GM19324 (cell line): ENCODE results near the gene CX3CL1.

ENCODE experiments used
- ATAC-seq: cut with Tn5 transposase; IDR thresholded peaks from one replicate; pipeline ENCODE4 v1.9.1; 2021; ENCODE audit warnings: mild to moderate bottlenecking, moderate library complexity; ENCODE audit not compliant: unreplicated experiment, low FRiP score

Gene CX3CL1

DNA sequence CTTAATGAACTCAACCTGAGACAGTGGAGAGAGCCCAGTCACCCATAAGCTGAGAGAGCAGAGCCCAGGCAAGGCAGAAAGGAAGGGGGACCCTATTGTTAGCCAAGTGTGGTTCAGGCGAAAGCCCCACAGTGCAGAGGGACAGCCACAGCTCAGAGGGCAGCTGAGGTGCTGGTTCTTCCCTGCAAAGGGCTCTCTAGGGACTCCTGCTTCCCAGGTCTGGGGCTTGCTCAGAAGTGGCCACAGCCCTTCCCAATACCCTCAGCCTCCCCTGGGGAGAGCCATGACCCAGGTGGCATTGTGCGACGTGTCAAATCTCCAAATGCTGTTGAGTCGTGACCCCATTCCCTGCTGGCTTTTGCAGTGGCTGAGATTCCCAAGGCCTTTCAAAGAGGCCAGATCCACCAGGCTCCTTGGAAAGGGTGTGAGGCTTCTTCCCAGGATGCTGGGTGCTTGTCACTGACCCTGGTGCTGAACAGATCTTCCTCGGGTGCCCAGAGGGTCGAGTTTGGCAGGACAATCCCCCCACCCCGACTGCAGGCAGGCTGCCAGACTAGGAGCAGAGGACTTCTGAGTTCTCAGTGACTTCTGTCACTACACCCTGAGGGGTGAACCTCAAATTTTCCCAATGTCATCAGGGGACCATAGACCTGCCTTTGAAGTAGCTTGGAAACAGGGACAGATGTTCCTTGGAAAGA, 29.8 kb downstream of the CX3CL1 start:
- ATAC-seq: no peak

GRCh38 chr16:57403965-57404817, 31.9 kb downstream of the CX3CL1 start, which contains the start of gene CCL17:
Gene CCL17 (plus strand): TSS chr16:57404767. CDS start chr16:57413933, 9,166 bp downstream.
- no peak for ATAC-seq

DNA sequence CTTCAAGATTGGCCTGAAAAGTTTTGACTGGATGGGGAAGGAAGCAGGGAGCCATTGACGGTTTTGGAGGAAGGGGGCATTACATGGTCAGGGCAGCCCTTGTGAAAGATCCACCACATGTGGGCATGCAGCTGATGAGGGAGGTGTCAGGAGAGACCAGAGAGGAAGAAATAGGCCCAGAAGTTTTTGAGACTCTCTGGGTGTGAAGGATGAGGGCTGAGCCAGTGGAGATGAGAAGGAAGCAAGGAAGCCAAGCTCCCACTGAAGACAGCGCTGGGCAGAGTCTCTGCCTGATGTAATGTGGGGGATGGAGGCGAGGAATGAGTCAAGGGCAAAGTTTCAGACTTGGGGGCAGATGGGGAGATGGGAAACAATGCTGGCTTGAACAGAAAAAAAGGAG, 32.8 kb downstream of the CX3CL1 start:
- ATAC-seq: no peak

GRCh38 chr16:57406881-57407280, 34.6 kb downstream of the CX3CL1 start:
- no peak for ATAC-seq

DNA sequence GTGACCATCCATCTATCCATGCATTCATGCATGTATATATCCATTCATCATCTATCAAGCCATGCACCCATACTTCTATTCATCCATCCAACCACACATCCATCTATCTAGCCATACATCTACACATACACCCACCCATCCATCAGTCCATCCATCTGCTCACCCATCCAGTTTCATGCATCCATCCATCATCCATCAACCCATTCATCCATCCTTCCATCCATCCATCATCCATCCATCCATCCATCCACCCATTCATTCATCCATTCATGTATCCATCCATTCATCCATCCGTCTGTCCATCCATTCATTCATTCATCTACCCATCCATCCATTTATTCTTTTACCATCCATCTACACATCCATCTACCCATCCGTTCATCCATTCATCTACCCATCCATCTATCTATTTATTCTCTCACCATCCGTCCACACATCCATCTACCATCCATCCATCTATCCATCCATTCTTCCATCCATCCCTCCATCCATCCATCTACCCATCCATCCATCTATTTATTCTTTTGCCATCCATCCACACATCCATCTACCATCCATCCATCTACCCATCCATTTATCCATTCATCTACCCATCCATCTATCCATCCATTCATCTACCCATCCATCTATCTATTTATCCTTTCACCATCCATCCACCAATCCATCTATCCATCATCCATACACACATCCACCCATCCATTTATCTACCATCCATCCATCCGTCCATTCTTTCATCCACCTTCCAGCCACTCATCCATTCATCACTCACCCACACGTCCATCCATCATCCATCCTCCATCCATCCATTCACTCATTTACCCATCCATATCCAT, 35.4 kb downstream of the CX3CL1 start:
- ATAC-seq: no peak

DNA sequence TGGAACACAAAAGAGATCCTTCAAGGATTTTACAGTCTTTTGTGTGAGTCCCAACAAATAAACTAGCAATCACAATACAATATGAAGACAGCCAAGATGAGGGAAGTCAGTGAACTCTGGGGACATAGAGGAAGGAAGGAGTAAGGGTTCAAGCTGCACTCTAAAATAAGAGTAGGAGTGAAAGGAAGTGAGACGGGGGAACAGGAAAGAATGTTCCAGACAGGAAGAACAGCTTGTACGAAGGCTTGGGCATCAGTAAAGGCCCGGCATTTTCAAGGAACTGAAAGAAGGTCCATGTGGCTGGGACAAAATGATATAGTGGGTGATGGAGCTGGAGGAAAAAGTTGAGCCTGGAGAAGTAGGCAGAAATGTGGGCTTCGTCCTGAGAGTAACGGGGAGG, 36.8 kb downstream of the CX3CL1 start:
- ATAC-seq: no peak

DNA sequence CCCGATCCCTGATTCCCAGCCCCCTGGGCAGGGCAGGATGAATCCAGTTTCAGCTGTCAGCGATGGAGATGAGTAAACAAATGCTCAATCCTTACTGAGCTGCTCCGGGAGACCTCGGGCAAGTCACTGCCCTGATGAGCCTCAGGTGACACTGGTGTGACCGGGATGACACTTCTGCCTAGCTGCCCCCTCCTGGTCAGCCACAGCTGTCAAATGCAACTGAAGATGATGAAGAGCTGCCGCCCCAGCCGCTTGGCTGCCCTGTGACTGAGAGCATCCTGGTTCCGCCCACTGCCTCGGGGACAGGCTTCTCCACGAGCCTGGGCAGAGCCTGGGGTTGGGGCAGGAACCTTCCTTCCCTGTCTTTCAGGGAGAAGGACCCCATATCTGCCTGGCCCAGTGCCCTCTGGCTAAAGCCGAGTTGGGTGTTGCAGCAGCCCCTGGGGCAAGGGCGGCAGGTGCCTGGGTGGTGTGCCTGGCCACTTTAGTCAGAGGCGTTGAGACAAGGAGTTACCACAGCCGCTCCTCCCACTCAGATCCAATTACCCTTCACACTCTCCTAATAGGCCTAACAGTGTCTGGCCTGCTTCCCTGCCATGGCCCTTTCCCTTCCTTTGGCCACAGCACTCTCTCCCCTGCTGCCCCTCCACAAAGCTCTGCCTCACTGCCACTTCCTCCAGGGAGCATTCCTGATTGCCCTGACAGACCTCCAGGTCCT, 37.7 kb downstream of the CX3CL1 start:
- ATAC-seq: no peak

- ATAC-seq: no peak
Measured at GRCh38 chr16:57411362-57411976, 39.2 kb downstream of the CX3CL1 start.

GRCh38 chr16:57412584-57412983, 40.3 kb downstream of the CX3CL1 start:
- no peak for ATAC-seq

- peak; percentile 46 for ATAC-seq
Measured at GRCh38 chr16:57413301-57413730, 41.0 kb downstream of the CX3CL1 start.

DNA sequence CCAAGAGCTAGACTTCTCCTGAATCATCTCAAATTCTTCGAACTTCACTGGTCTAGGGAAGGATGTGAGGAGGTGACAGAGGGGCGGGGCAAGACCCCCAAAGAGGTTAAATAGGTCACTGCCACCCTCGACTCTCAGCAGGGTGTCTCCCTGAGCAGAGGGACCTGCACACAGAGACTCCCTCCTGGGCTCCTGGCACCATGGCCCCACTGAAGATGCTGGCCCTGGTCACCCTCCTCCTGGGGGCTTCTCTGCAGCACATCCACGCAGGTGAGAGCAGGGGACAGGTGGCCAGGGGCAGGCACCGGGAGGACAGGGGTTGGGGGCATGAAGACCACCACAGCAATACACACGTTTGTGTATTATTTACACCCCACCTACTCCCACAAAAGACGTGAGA, 41.4 kb downstream of the CX3CL1 start:
- ATAC-seq: no peak

DNA sequence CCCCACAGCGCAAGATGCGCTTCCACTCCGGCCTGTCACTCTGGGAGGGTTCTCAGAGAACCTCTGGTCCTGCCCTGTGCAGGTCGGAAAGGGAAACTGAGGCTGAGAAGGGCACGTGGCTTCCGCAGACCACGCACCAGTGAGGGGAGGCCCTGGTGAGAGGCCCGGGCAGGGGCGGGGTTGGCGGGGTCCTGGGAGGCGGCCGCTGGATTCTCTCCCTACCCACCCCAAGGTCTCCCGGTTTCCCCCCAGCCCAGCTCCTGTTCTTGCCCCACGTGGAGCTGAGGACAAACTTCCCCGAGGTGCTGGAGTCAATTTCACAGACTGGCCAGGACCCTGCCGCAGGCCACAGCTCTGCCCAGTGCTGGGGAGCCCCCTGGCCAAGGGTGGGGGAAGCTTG, 43.8 kb downstream of the CX3CL1 start:
- ATAC-seq: no peak

DNA sequence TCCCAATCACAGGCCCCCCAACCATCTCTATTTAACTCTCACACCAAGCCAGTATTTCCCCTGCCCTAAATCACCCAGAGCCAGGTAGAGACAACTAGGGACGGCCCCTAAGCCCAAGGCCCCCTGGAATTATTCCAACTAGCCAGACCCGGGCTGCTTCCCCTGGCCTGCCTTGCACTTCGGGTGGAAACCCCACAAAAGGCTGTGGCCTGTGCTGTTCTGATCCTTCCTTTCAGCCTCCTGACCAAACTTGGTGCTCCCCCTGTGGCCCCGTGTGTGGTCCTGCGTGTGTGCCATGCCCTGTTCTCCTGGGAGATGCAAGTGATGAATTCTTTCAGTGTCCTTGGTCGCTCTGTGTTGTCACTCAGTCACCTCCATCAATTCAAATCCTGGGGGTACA, 47.2 kb downstream of the CX3CL1 start:
- no peak for ATAC-seq

GRCh38 chr16:57422026-57422944, 50.0 kb downstream of the CX3CL1 start:
- no peak for ATAC-seq

DNA sequence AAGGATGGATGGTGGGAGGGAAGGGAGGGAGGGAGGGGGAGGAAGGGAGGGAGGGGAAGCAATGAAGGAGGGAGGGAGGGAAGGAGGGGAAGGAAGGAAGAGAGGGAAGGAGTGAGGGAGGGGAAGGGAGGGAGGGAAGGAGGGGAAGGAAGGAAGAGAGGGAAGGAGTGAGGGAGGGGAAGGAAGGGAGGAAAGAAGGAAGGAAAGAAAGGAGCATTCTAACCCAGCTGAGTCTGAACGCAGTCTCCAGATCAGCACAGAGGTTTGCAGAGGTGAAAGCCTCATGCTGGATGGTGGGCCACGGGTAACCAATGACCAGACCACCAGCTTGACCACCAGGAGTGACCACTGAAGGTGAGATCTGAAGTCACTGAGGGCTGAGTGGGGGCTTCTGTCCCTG, 50.9 kb downstream of the CX3CL1 start:
- no peak for ATAC-seq

DNA sequence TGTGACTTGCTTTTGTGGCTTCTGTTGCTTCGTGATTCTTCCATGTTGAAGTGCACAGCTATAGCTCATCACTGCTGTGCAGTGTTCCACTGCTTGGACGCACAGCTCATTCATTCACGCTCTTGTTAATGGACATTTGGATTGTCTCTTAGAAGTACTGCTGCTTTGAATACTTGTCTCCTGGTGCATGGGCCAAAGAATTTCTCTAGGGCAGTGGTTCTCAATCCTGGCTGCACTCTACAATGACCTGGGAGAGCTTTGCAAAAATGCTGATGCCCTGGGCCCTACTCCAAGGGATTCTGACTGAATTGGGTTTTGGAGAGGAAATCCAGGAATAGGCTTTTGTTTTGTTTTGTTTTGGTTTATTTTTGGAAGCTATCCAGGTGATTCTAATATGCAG, 52.3 kb downstream of the CX3CL1 start:
- no peak for ATAC-seq

DNA sequence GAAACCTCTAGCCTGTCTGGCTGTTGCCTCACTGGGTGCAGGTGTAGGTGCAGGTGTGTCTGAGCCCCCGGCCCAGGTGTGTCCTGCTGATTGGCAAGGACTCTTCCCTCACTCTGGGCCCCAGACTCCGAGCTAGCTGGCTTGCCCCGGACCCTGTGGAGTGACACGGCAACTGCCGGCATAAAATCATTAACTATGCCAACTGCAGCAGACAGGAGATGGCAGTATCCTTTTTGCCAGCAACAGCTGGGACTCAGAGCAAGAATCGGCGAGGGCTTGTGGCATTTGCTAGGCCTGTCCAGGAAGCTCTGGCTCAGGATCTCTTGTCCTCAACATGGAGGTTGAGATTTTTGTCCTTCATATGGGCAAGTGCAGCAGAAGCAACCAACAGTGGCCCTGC, 54.1 kb downstream of the CX3CL1 start:
- no peak for ATAC-seq

DNA sequence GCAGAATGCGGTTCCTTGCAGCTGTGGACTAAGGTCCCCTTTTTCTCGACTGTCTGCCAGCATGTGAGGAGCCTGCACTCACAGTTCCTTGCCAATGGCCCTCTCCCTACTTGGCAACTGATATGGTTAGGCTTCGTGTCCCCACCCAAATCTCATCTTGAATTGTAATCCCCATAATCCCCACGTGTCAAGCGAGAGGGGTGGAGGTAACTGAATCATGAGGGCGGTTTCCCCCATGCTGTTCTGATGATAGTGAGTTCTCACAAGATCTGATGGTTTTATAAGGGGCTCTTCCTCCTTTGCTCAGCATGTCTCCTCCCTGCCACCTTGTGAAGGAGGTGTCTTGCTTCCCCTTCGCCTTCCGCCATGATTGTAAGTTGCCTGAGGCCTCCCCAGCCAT, 55.0 kb downstream of the CX3CL1 start:
- no peak for ATAC-seq

GRCh38 chr16:57427824-57428223, 55.5 kb downstream of the CX3CL1 start:
- ATAC-seq: no peak
